ENCODE data around the gene AHI1.

Gene AHI1

GRCh38 chr6:135323979-135324378 lies 173.6 kb downstream of the AHI1 start:
- no peak for DNase-seq

GRCh38 chr6:135323202-135323668 lies 174.3 kb downstream of the AHI1 start:
- DNase-seq = peak; percentile 4

DNA sequence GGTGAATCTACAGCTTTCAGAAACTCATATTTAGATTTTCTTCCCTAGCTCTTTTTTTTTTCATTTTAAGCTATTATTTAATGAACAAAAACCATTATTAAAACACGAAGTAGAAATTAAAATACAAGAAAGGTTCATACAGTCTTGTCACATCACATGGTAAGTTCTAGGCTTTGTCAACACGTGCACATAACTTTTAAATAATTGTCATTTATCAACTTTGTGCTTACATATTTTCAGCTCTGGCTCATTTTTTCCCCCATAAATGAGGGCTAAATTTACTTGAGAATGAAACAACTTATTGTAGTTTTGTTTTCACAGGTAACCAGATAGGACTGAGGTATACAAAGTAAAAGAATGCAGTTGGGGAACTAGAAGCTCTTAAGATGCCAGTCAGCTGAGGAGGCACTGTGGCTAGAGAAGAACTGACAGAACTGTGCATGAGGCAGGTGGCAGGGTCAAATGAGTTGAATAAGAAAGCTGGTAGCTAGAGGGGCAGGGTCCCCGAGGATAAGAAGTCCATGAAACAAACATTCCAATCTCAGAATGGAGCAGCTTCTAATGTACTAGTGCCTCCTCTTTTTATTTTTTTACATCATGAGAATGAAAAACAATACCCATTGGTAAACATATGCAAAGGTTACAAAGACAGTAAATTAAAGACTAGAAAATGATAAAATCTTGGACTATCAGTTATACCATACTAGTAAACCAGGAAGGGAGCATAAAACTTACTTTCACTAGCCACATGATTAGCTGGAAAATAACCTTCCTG lies 174.9 kb downstream of the AHI1 start:
- DNase-seq = no peak

DNA sequence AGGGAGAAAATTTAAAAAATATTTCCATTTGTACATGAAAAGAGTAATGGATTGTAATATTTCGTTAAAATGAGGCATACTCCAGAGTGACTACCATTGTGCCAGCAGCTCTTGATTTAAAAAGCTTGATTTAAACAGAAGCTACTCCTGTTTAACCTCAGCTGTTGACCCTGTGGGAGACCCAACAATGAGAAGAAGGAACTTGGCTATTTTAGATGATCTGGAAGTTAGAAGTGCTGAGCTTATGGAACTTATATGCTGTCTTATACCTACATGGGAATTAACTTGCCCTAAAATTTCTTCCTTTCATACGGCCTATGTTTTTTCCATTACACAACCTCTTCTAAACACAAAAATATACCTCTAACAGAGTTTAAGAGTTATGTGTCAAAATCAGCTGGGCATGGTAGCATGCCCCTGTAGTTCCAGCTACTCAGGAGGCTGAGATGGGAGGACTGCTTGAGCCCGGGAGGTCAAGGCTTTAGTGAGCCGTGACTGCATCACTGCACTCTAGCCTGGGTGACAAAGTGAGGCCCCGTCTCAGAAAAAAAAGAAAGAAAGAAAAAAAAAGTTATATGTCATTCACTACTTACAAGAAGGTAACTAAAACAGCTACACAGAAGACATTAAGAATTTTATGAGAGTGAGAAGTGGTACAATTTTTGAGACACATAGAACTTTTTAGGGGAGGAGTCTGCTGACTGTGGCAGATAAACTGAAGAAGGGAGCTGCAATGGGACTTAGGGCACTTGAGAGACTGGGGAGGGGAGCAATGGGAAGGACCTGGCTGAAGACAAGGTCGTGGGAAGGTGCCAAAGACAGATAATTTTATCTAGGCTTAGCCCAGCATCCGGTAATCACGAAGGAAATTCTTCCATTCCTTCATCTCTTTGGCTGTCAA lies 176.6 kb downstream of the AHI1 start:
- DNase-seq = no peak

DNA sequence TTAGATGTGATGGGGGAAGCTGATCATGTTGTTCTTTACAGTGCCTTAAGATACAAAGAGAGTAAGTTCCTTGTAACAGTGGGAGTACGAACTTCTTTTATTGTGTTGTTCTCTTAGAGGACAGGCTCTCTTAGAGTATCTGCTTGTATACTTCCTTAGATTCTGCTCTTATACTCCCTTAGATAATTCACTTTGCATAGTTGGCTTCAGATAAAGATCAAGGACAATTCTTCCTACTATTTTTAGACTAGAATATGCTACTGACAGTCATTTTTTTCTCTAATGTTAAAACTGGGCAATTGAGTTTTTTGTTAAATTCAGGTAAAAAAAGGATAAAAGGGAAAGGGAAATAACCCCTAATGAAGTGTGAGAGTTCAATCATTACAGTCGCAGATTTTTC lies 177.7 kb downstream of the AHI1 start:
- no peak for DNase-seq

GRCh38 chr6:135318738-135319469 lies 178.6 kb downstream of the AHI1 start:
- DNase-seq = no peak

GRCh38 chr6:135314543-135314942 lies 183.0 kb downstream of the AHI1 start:
- DNase-seq = no peak

DNA sequence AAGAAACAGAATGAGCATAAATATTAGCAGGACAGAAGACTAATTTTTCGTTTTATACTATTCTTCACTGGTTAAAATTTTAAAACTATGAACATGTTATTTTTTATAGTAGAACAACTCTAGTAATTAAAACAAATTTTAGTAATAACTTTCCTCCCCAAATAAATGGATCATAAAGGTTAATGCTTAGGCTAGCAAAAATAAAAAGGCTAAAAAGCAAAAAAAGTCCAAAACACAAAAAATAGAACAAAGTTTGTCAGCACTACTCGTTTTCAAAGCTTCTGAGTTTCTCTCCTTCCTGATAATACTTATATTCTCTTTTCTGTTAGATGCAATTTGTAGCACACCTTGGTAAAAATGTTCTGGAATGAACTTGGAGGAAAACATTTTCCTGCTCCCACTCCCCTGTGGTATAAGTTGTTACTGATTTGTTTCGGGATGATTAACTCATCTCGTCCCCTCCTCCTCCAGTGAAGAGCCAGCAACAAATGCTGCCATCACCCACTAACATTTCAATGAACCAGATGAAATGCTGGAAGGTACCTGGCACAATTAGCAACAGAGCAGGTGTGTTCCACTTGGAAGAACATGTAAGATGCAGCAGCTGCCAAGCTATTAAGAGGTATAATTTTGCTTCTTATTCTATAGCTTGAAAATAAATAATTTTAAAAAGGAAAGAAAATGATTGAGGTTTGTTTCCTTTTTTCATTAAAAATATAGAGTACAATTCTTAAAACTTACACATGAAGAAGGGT lies 185.9 kb downstream of the AHI1 start:
- no peak for DNase-seq

DNA sequence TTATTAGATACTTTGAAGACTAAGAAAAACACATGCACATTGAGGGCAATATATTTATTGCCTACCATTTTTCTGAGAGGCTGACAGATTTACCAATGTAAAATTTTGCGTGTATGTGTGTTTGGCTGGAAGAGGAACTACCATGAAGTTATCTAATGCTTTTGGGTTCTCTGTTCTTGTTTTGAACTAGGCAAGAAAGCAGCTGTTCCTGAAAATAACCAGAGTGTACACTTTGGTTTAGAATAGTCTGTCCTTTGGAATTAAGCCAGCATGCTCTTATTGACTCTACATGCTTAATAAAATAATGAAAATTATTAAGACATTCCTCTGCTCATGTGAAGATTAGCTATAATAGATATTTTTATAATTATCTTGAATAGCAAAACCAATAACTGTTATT lies 187.2 kb downstream of the AHI1 start:
- DNase-seq = no peak

- DNase-seq = no peak
These were observed 190.7 kb downstream of the AHI1 start for GRCh38 chr6:135306740-135307420.

DNA sequence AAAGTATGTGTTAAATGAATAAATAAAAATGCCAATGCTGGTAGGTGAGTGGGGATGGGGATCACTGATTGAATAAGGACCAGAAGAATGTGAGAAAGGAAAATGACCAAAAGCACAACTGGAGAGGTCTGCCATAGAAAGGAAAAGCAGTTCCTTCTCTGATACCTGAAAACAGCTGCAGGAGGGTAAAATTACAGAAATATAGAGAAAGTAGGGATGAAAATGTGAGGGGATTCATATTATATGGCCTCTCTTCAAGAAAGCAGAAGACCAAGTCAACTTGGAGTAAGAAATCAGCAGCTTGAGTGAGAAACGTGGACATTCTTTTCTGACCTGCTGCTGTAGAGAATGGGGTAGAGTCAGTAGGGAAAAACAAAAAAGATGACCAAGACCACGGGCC lies 191.4 kb downstream of the AHI1 start:
- no peak for DNase-seq

DNA sequence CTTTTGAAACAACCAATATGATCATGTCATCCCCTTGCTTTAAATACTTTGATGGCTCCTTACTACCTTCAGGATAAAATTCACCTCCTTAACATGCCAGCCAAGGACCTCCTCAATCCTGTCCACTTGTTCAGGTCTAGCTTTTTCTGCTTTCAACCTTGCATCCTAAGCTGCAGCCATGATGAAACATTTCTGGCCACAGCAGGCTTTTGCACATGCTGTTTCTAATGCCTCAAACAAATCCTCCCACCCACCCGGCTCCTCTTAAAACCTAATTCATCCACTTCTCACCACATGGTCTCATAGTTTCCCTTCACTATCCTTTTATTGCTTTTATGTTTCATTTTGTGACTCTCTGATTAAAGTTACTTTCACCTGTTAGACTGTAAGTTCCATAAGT lies 191.9 kb downstream of the AHI1 start:
- no peak for DNase-seq

DNA sequence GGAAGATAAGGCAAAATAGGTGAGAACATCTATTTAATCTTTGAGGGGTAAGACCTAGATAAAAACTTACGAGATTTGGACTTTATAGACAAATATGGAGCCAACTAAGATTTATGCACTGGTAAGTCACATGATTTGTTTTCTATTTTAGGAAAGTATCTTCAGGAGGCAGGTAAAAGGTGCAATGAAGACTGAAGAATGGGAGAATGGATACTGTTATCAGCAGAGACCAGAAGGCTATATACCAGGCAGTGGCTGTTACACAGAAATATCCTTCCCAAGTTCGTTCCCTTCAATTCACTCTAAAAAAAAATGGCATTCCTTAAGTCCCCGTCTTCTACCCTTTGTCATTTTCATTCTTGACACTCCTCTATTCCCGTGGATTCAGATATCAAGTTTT lies 192.7 kb downstream of the AHI1 start:
- no peak for DNase-seq

DNA sequence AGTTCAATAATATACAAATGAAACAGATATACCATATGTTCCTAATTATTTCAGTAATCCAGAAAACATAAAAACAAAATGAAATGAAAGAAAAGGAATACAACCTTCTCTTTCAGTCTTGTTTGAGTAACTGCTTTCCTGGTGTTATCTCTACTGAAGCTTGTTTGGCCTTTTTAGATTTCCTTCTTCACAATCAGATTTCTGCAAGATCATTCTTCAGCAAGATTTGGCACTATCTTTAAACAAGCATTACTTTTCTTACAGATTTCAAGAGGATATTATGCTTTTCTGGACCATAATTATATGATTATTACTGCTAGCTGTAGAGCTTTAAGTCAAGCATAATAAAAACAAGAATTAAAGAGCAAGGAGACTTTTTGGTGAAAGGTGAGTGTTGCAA lies 196.2 kb downstream of the AHI1 start:
- no peak for DNase-seq

- DNase-seq = no peak
These were observed 197.0 kb downstream of the AHI1 start for GRCh38 chr6:135300576-135300975.

DNA sequence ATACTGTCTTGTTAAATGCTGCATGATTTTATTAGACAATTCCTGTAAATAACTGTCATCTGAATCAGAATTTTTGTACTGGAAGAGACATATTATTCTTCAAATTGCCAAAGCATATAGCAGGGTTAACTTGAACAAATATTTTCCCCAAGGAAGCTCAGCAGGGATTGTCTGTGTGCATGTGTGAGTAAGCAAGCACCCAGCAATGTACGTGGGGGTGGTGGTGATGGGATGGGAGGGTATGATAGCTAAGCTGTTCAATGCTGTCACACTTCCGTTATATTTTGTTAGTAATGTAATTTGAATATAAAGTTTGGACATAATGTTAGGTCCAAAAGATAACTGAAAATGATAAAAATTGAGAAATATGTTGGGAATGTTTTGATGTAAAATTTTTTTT lies 198.3 kb downstream of the AHI1 start:
- no peak for DNase-seq

DNA sequence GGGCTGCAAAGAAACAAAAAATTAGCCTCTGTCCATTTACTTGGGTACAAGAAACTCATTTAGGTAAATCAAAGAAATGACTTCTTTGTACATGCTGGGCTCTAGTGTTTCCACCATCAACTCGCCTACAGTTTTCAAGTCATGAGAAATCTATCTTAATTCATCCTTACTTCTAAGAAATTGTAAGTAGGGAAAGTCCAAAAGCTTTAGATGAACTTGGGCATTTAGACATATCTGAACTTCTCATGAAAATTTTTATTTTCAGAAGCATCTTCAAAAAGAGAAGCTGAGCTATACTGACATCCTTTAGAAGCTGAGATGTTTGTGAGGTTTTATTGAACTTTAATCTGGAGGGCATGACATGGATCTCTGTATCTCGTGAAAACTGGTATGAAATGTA lies 199.1 kb downstream of the AHI1 start:
- DNase-seq = no peak

DNA sequence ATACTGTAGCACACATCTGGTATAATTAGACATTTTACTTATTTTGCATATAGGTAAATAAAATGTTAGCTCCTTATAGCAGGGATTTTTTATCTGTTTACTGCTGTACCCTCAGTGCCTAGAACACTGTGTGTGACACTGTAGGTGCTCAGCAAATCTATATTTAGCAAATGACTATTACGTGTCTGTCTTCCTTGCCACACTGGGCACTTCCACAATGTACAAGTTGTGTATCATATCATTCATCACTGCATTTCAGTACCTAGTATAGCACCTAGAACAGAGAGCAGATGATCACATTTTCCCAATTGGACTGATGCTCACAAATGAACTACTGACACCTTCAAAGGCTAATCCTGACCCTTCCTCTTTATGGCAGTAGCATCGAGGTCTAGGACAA lies 200.8 kb downstream of the AHI1 start:
- DNase-seq = no peak

GRCh38 chr6:135295085-135295484 lies 202.5 kb downstream of the AHI1 start:
- DNase-seq = no peak

GRCh38 chr6:135291288-135292076 lies 206.1 kb downstream of the AHI1 start:
- no peak for DNase-seq

GRCh38 chr6:135289816-135290215 lies 207.7 kb downstream of the AHI1 start:
- no peak for DNase-seq
